WTC11 (cell line): ENCODE results near the gene POLR2E. TPM values are rescaled to one million over a fixed set of nuclear protein-coding genes. Genes with fewer than 3 reads are reported as not detected.

ENCODE experiments used
- ATAC-seq: fragments of 200-7000 bp; cut with Tn5 transposase; 2 replicates; pipeline ENCODE4 v1.10.0; 2021; ENCODE audit warnings: mild to moderate bottlenecking, moderate library complexity
- CTCF ChIA-PET: fragments of 300-600 bp; sonication (Branson Sonifier 250); formaldehyde crosslinking; loops from one replicate; lab custom pipeline; 2021; ENCODE audit warnings: antibody characterized with exemption; lab: Charles Lee
- POLR2A ChIA-PET: fragments of 350-600 bp; sonication (Branson Sonifier 250); formaldehyde crosslinking; loops from one replicate; lab custom pipeline; 2021; ENCODE audit warnings: antibody characterized with exemption; lab: Charles Lee
- DNase-seq: peaks from one replicate; pipeline ENCODE4 v3.0.0; 2021; ENCODE audit warnings: low spot score
- H3K27ac Mint-ChIP-seq: 2 replicates; pipeline ENCODE4 v1.8.0; 2021; ENCODE audit warnings: mixed read lengths
- H3K27me3 Mint-ChIP-seq: 2 replicates; pipeline ENCODE4 v1.8.0; 2021; ENCODE audit warnings: low read depth, mild to moderate bottlenecking, moderate library complexity, mixed read lengths
- H3K36me3 Mint-ChIP-seq: 2 replicates; pipeline ENCODE4 v1.8.0; 2021; ENCODE audit warnings: mixed read lengths
- H3K4me1 Mint-ChIP-seq: 2 replicates; pipeline ENCODE4 v1.8.0; 2022; ENCODE audit warnings: mixed read lengths
- H3K4me3 Mint-ChIP-seq: 2 replicates; pipeline ENCODE4 v1.8.0; 2021; ENCODE audit warnings: mild to moderate bottlenecking, moderate library complexity, mixed read lengths
- H3K9me3 Mint-ChIP-seq: 2 replicates; pipeline ENCODE4 v1.8.0; 2021; ENCODE audit warnings: mixed read lengths
- AR ChIP-seq: fragments of 250-450 bp; sonication (Bioruptor Pico); IDR thresholded peaks from 2 replicates; pipeline ENCODE4 v1.9.0; 2021; ENCODE audit warnings: mild to moderate bottlenecking
- ATF1 ChIP-seq: sonication (generic); formaldehyde crosslinking; IDR thresholded peaks from 2 replicates; pipeline ENCODE4 v1.8.1; 2023; ENCODE audit warnings: mild to moderate bottlenecking, moderate library complexity, missing genetic modification reagents
- JAZF1 ChIP-seq: fragments of 250-450 bp; sonication (Bioruptor Pico); IDR thresholded peaks from 2 replicates; pipeline ENCODE4 v1.9.0; 2021; ENCODE audit warnings: moderate library complexity, mild to moderate bottlenecking, inconsistent platforms
- NFE2L1 ChIP-seq: sonication (generic); formaldehyde crosslinking; IDR thresholded peaks from 2 replicates; pipeline ENCODE4 v1.8.1; 2023; ENCODE audit warnings: missing genetic modification reagents
- ZSCAN18 ChIP-seq: fragments of 250-450 bp; sonication (Bioruptor Pico); IDR thresholded peaks from 2 replicates; pipeline ENCODE4 v2.1.2; 2022; ENCODE audit warnings: mild to moderate bottlenecking, moderate library complexity
- total RNA-seq: library from RNA; stranded (reverse); gene quantifications from 3 replicates; pipeline ENCODE4 v1.2.3, GENCODE V29; 2021
- TF ChIP-seq, protein P1 (sequence below): sonication (generic); formaldehyde crosslinking; conservative IDR thresholded peaks from 2 replicates; pipeline ENCODE4 v1.8.1; 2022; ENCODE audit warnings: mild to moderate bottlenecking, missing genetic modification reagents
- TF ChIP-seq, protein P2 (sequence below): sonication (generic); formaldehyde crosslinking; IDR thresholded peaks from 2 replicates; pipeline ENCODE4 v1.8.1; 2023; ENCODE audit warnings: mild to moderate bottlenecking, missing genetic modification reagents, borderline replicate concordance
- TF ChIP-seq, protein P3 (sequence below): fragments of 250-450 bp; sonication (Bioruptor Pico); IDR thresholded peaks from 2 replicates; pipeline ENCODE4 v1.9.0; 2021; ENCODE audit warnings: mild to moderate bottlenecking, borderline replicate concordance

The POLR2E gene
- total RNA-seq, 1 experiment from 2014 or later: 275 TPM

DNA sequence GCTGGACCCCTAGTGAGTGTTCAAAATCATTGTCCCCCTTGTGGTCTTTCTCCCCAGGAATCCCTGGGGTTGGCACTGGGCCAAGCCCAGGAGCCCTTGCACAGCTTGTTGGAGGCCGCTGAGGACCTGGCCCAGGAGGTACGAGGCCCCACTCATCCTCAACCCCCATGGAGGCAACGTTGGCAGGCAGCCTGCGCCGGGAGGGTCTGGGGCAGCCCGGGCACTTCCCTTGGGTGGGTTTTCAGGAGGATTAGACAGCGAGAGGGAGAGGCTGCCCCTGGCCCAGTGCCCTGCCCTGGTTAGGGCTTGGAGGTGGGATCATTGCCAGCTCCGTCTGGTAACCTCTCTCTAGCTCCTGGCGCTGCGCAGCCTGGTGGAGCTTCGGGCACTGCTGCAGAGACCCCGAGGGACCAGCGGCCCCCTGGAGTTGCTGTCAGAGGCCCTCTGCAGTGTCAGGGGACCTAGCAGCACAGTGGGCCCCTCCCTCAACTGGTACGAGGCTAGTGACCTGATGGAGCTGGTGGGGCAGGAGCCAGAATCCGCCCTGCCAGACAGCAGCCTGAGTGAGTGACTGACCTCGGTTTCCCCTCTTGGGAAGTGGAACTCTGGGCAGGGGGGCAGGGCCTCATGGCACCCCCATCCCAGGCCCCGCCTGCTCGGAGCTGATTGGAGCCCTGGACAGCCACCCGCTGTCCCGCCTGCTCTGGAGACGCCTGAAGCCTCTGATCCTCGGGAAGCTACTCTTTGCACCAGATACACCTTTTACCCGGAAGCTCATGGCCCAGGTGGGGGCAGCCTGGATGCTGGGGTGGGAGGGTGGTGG, 52.3 kb downstream of the POLR2E start:
- no peak overlapping the region for H3K4me3 Mint-ChIP-seq
- no peaks in the 10 kb centered on the region for H3K27me3 Mint-ChIP-seq
- H3K9me3 Mint-ChIP-seq: no peaks in the 10 kb centered on the region
- peaks cover 9% of the 10 kb centered on the region for H3K36me3 Mint-ChIP-seq
- CTCF ChIA-PET: interaction anchor here (0.6 to 1.3 kb wide), 6 partner anchors 16 to 201 kb away, joined by 3 to 5 read pairs (median 3); partner anchors contain the start of gene ARHGAP45
- H3K27ac Mint-ChIP-seq: no peak overlapping the region
- POLR2A ChIA-PET: interaction anchor here (1.0 to 1.3 kb wide), 3 partner anchors 22 to 39 kb away, joined by 3 to 4 read pairs (median 3); partner anchors contain the start of gene RNU6-2
- DNase-seq (no peak), ATAC-seq (no peak)
- H3K4me1 Mint-ChIP-seq: peaks cover 12% of the 10 kb centered on the region
- TF ChIP-seq ATF1 (CRISPR knock-in tag) (no peak), AR (CRISPR knock-in tag) (no peak), ZSCAN18 (CRISPR knock-in tag) (no peak), NFE2L1 (no peak), JAZF1 (no peak)
- TF ChIP-seq, protein P1, sequence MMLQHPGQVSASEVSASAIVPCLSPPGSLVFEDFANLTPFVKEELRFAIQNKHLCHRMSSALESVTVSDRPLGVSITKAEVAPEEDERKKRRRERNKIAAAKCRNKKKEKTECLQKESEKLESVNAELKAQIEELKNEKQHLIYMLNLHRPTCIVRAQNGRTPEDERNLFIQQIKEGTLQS (CRISPR knock-in tag): no peak
- TF ChIP-seq, protein P2, sequence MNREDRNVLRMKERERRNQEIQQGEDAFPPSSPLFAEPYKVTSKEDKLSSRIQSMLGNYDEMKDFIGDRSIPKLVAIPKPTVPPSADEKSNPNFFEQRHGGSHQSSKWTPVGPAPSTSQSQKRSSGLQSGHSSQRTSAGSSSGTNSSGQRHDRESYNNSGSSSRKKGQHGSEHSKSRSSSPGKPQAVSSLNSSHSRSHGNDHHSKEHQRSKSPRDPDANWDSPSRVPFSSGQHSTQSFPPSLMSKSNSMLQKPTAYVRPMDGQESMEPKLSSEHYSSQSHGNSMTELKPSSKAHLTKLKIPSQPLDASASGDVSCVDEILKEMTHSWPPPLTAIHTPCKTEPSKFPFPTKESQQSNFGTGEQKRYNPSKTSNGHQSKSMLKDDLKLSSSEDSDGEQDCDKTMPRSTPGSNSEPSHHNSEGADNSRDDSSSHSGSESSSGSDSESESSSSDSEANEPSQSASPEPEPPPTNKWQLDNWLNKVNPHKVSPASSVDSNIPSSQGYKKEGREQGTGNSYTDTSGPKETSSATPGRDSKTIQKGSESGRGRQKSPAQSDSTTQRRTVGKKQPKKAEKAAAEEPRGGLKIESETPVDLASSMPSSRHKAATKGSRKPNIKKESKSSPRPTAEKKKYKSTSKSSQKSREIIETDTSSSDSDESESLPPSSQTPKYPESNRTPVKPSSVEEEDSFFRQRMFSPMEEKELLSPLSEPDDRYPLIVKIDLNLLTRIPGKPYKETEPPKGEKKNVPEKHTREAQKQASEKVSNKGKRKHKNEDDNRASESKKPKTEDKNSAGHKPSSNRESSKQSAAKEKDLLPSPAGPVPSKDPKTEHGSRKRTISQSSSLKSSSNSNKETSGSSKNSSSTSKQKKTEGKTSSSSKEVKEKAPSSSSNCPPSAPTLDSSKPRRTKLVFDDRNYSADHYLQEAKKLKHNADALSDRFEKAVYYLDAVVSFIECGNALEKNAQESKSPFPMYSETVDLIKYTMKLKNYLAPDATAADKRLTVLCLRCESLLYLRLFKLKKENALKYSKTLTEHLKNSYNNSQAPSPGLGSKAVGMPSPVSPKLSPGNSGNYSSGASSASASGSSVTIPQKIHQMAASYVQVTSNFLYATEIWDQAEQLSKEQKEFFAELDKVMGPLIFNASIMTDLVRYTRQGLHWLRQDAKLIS (CRISPR knock-in tag): no peak
- TF ChIP-seq, protein P3, sequence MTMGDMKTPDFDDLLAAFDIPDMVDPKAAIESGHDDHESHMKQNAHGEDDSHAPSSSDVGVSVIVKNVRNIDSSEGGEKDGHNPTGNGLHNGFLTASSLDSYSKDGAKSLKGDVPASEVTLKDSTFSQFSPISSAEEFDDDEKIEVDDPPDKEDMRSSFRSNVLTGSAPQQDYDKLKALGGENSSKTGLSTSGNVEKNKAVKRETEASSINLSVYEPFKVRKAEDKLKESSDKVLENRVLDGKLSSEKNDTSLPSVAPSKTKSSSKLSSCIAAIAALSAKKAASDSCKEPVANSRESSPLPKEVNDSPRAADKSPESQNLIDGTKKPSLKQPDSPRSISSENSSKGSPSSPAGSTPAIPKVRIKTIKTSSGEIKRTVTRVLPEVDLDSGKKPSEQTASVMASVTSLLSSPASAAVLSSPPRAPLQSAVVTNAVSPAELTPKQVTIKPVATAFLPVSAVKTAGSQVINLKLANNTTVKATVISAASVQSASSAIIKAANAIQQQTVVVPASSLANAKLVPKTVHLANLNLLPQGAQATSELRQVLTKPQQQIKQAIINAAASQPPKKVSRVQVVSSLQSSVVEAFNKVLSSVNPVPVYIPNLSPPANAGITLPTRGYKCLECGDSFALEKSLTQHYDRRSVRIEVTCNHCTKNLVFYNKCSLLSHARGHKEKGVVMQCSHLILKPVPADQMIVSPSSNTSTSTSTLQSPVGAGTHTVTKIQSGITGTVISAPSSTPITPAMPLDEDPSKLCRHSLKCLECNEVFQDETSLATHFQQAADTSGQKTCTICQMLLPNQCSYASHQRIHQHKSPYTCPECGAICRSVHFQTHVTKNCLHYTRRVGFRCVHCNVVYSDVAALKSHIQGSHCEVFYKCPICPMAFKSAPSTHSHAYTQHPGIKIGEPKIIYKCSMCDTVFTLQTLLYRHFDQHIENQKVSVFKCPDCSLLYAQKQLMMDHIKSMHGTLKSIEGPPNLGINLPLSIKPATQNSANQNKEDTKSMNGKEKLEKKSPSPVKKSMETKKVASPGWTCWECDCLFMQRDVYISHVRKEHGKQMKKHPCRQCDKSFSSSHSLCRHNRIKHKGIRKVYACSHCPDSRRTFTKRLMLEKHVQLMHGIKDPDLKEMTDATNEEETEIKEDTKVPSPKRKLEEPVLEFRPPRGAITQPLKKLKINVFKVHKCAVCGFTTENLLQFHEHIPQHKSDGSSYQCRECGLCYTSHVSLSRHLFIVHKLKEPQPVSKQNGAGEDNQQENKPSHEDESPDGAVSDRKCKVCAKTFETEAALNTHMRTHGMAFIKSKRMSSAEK (CRISPR knock-in tag): no peak
